Measurements from ENCODE around the gene KXD1.
A peak's percentile ranks its signal among the peaks of the same experiment; 100 is the strongest.
"Not testable (repeated sequence)": the region's sequence is repeated elsewhere in the genome, so short reads cannot be mapped to it uniquely, and the experiment has no call there.

KXD1 gene

DNA sequence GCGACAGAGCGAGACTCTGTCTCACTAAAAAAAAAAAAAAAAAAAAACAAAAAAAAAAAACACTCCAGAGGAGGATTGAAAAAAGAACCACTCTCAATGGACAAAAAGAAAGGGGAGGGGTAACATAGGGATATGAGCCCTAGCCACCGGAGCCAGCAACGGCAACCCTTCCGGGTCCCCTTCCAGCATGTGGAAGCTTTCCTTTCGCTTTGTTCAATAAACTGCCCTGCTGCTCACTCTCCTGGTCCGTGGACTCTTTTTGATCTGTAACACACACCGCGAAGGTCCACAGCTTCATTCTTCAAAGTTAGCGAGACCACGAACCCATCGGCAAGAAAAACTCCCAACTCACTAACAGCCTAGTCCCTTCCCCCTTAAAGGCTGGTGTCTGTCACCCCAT is 29.9 kb downstream of the KXD1 start:
- no peak for DNase-seq

DNA sequence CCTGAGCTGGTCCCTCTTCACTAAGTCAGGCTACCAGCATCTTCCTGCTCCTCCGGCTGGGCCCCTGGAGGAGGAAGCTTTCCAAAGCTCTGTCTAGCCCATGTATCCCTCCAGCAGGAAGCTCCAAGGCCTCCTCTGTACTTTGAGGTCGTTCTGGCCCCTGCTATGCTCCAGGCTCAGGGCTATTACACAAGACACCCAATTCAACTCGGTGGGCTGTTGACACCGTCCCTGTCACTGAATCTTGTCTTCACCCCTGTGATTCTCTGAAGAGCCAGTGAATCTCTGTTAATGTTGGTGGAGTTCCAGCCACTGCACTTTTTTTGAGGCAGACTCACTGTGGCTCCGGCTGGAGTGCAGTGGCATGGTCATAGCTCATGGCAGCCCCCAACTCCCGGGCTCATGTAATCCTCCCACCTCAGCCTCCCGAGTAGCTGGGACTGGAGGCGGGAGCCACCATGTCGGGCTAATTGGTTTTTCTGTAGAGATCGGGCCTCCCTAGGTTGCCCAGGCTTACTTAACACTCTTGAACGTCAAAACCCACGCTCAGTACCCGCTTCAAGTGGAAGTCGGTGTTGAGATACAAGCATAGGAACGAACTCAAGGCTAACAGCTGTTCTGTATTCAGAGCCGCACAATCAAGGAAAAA is 30.4 kb downstream of the KXD1 start:
- no peak for DNase-seq

DNA sequence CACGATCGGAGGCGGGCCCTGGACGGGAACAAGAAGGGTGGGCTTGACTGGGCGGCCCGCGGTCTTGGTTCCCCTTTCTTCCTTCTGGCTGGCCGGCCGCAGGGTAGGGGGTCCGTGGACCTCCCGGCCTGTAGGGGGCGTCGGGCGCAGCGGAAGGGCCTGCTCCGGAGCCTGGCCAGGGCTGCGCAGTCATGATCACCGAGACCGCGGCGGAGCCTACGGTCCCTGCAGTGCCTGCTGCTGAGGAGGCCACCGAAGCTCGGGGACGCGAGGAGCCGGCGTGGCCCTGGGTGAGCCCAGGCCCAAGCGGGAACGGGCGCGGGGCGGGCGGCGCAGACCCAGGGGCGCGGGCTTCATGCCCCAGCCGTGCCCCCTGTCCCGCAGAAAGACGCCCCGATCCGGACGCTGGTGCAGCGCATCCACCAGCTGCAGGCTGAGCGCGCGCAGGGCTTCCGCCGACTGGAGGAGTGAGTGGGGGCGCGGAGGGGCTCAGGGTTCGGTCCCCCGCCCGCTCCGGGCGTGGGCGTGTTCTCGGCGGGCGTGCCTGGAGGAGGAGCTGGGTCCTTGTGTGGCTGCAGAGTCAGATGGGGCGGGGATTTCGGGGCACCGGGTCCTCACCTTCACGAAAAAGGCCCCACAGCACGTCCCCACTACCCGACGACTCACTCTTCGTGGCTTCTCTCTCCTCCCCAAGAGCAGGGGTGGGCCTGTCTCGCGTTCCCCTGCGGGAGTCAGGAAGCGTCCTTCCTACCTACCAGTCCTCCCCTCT is 31.1 kb downstream of the KXD1 start, which contains the start of gene REX1BD:
REX1BD (plus strand) TSS at position 188 of the 769 bp plus-strand sequence; CDS start at position 192, 4 bp downstream.
- peak; percentile 65 to 86 for DNase-seq

DNA sequence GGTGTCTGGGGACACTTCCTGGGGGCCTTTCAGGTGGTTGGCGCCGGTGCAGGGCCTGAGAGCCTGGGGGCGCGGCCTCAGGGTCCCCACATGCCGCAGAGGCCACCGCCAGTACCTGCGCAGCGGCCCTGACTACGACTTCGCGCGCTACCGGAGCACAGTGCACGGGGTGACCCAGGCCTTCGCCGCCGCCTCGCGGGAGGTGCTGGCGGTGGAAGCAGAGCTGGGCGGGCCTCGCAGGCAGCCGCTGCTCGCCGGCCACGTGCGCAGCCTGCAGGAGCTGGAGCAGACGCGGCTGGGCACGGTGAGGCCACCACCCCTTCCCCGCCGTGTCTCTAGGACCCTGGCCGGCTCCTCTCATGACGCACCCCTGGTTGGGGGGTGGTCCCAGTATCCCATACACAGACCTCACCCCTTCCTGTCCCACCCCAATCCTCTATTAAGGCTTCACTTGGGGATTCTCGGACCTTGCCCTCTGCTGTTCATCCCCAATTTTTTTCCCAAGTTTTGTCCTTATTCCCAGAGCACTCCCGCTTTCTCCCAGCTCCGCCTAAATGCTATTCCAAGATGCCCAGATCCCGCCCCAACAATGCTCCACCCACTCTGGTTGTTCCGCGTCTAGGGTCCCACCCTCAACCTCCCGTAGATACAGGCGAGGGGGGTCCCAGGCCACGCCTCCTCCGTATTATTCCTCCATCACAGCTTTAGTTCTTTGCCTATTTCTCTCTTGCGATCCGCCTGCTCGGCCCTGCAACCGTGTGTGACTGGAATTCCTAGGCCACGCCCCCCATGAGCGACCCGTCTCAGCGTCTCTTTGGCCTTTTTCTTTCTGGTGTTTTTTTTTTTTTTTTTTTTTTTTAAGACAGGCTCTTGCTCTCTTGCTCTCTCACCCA is 32.0 kb downstream of the KXD1 start:
- DNase-seq, result peak; percentile 70 to 87

DNA sequence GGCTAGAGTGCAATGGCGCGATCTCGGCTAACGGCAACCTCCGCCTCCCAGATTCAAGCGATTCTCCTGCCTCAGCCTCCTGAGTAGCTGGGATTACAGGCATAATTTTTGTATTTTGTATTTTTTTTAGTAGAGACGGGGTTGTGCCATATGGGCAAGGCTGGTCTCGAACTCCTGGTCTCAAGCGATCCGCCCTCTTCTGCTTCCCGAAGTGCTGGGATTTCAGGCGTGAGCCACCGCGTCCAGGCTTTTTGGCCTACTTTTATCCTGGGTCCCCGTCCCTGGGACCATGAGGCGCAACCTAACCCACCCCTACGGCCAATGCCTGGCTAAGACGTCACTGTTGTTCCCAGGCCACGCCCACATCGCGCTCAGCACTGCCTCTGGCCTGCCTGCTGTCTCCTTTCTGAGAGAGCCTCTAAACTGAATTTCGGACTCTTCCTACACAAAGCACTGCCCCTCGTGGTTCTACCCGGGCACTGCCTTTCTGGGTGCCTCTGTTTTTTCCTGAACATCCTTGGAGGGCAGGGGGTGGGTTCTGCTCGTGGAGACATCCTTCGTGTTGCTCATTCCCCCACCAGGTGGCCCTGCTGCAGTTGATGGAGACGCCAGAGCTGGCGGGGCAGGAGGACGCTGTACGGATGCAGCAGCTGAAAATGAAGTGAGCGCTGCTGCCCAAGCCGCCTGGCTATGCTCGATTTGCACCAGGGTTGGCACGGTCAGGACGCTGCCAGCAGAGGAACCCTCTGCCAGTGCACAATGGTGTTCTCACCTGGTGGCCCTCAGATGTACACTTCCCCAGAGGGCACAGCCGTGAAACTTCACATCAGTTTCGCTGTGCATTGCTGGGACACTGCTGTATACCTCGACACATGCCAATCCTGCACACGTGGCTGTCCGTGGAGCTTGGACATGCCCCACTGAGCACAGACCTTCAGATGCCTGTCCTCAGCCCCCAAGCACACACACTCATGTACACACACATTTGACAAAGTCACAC is 32.9 kb downstream of the KXD1 start:
- peak; percentile 33 to 75 for DNase-seq

DNA sequence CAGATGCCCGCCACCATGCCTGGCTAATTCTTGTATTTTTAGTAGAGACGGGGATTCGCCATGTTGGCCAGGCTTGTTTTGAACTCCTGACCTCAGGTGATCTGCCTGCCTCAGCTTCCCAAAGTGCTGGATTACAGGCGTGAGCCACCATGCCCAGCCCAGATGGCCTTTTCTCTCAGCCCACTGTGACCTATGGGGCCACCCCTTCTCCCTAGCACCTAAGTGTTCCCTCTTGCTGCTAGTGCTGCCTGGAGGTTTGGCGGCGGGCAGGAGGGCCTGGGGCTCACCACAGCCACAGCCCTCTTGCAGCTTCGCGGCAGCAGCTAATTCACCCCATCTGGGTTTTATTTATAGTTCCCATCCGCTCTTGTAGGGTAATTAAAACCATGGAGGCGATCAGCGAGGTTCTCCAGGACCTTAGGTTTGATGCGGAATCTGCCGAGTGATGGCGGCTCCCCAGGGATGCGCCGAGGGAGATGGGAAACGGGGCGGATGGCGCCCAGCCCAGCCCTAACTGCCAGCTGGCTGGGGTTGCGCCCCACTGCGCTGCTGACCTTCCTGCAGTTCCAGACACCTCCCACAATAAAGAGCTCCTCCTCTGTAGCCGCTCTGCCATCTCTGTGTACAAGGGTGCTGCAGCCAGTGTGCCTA is 34.2 kb downstream of the KXD1 start:
- no peak for DNase-seq

DNA sequence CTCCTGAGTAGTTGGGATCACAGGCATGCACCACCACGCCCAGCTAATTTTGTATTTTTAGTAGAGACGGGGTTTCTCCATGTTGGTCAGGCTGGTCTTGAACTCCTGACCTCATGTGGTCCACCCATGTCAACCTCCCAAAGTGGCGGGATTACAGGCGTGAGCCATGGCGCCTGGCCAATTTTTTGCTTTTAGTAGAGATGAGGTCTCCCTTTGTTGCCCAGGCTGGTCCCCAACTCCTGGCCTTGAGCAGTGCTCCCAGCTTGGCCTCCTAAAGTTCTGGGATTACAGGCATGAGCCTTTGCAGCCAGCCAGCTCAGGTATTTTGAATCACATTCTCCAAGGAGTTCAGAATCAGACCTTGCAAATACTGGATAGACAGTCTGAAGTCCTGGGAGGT is 35.1 kb downstream of the KXD1 start:
- not testable (repeated sequence) for DNase-seq

DNA sequence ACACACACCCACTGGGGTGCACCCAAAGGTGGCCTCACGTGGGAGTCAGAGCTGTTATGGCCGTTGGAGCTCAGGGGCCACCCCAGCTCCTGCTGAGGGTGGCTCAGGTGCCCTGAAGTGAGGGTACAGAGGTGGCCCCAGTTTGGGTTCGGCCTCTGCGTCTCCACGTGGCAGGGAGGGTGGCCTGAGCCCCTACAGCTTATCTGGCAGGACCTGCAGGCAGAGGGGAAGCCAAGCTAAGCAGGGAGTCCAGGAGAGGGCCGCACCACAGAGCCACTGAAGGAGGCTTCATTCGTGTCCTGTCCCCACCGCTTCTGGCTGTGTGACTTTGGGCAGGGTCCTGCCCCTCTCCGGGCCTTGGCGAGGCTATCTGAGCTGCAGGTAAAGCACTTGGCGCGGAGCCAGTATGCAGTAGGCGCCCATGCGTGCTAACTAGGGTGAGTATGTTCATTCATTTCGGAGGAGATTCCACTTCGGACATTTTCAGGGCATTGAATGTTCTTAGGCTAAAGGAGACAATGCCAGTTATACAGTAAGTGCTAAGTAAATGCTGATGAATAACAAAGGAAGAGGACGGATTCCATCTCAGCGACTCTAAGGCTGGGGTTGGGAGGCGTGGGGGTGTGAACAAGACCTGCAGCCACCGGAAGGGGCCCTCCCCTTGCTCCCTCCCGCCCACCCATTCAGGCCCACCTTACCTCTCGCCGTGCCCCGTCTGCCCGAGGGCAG is 35.9 kb downstream of the KXD1 start:
- DNase-seq, result peak in 1 of 2 experiments; percentile 24

DNA sequence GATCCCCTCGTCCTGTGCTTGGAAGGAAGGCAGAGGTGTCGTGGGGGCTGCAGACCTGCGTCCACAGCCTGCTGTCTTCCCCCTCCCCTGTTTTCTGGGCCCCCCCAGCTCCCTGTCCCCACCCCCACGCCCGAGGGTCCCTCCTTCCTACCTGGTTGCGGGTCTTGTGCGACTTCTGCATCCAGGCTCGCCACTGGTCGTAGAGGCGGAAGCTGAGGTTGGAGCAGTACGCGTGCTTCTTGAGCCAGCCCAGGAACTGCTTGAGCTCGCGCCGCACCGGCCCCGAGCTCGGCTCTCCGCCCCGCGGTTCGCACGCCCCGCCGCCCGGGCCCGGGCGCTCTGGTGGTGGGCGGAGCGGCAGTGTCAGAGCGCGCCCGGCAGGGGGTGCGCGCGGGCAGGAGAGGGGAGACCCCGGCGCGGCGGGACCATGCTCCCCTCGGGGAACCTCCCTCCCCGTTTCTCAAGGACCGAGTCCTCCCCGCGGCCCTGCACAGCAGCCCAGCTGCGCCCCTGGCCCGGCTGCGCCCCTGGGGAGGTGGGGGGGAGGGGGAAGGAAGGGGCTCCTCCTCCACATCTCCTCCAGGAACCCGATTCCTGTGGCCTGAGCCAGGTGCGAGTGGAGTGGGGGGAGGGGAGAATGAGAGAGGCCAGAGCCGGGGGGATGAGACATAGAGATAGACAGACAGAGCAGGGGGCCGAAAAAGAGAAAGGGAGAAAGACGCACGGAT is 36.6 kb downstream of the KXD1 start:
- peak in 1 of 2 experiments; percentile 28 for DNase-seq

DNA sequence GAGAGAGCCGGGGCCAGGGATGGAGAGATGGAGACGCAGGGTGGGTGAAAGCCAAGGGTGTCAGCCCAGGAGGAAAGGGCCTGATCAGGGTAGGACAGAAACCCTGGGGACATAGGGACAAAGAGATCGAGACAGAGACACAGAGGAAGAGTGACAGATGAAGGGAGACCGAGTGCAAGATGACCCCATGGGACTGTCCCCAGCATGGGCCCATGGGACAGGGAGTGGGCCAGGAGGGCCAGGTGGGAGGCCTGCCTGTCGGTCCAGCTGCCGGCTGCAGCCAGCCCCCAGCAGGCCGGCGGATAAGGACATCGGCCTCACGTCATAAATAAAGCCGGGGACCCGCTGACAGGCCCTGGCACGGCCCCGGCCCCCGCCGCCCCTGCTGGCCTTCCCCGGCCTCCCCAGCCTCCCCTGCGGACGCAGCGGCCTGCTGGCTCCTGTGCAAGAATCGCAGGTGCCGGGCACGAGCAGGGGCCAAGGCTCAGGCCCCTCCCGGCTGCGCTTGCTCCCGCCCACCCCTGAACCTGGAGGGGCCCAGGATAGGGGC is 37.2 kb downstream of the KXD1 start:
- DNase-seq, result no peak

DNA sequence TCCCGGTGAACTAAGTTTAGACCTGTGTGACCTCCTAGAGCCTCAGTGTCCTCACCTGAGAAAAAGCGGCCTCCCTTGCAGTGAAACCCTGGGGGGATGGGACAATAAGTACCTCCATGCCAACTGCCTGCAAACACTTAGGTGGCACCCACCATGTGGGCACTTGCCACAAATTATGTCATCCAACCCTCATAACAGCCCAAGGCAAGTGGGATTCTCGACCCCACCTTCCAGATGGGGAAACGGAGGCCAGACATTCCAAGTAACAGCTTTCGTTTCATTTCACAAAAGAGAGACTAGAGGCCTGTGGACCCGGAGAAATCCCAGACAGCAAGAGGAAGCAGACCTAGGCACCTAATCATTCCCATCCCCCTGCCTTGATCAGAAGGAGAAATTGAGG is 37.8 kb downstream of the KXD1 start:
- no peak for DNase-seq

DNA sequence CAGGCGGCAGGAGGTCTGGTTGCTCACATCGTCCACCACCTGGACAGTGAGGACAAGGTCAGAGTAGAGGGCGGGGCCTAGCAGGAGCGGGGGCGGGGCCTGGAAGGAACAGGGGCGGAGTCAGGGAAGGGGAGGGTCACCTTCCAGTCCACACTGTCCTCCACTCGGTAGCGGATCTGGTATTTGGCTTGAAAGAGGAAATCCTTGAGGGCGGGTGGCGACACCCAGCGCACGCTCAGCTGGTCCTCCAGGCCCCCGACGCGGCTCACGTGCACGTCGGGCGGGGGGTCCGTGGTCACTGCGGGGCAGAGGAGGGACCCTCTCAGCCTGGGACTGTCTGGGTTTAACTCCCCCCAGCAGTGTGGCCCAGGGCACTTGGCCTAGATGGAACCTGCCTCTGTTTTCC is 39.1 kb downstream of the KXD1 start:
- DNase-seq, result no peak

DNA sequence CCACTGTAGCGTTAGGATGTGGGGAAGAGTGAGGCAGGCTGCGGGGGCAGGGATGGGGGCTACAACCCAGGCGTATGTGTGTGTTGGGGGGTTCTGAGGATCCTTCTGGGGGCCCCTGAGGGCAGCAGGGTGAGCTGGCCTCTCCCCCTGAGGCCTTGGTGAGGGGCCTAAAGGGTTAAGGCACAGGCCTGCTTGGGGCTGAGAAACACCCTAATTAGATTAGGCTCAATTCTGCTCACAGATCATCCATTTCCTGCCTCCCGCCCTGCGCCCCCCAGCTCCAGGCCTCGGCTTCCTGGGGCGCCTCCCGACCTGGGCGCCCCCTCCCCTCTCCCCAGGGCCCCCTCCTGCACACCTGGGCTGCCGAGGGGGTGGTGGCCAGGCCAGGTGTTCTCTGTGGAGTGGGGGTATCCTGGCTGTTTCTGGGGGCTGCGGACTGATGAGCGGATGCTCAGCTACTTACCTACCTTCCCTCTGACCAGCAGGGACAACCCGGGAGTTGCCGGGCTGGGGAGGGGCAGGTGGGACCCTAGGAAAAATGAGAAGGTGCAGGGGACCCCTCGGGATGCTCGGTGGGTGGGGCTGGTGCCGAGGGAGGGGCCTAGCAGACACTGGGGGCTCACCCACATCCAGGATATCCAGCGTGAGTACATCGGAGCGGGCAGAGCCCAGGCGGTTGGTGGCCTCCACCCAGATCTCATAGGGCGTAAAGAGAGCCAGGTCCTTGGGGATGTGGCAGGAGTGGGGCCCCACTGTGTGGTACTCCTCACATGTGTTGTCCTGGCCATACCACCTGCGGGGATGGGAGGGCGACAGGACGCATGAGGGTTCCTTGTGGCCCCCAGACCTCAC is 40.4 kb downstream of the KXD1 start:
- no peak for DNase-seq

DNA sequence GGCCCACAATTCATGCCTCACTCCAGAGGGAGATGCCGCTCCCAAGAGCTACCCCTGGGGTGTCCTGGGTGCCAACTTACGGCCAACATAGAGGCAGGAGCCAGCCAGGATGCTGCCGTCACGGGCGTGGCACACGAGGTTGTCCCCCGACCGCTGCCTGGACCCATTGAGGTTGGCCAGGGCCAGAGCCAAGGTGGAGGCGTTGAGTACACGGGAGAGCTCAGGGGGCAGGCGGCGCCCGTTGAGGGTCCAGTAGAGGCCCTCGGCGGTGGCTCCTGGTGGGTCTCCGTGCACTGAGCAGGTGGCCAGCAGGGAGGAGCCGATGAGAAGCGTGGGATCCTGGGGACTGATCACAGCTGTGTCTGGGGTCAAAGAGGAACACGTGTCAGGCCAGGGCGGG is 41.8 kb downstream of the KXD1 start:
- DNase-seq, result no peak

DNA sequence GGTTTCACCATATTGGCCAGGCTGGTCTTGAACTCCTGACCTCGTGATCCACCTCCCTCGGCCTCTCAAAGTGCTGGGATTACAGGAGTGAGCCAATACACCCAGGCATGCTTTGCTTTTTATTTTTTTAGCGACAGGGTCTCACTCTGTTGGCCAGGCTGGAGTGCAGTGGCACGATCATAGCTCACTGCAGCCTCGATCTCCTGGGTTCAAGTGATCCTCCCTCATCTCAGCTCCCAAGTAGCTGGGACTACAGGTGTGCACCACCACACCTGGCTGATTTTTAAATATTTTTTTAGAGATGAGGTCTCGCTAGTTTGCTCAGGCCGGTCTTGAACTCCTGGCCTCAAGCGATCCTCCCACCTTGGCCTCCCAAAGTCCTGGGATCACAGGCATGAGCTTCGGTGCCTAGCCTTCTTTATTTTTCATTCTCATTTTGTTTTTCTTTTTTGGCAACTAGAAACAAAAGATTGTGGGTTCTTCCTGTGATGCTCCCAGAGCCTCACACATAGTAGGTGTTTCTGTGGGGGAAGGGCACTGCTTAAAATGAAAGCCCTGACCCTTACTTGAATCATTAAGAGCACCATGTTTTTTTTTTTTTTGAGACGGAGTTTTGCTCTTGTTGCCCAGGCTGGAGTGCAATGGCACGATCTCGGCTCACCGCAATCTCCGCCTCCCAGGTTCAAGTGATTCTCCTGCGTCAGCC is 43.2 kb downstream of the KXD1 start:
- DNase-seq, result not testable (repeated sequence)

DNA sequence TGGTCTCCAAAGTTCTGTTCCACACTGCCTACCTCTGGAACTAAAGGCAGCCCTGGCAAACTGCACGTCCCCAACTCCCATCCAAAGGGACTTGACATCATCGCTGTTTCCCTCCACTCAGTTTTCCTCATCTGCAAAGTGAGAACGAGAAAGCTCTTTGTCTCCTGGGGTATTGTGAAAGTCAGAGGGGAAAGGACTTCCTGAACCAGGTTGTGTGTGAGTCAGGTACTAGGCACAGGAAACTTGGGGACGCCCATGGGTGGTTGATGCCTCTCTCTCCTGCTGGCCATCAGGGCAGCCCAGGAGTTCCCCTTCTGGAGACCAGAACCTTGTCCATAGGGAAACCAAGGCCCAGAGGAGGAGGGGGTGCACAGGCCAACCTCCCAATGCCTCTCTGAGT is 44.2 kb downstream of the KXD1 start:
- no peak for DNase-seq

DNA sequence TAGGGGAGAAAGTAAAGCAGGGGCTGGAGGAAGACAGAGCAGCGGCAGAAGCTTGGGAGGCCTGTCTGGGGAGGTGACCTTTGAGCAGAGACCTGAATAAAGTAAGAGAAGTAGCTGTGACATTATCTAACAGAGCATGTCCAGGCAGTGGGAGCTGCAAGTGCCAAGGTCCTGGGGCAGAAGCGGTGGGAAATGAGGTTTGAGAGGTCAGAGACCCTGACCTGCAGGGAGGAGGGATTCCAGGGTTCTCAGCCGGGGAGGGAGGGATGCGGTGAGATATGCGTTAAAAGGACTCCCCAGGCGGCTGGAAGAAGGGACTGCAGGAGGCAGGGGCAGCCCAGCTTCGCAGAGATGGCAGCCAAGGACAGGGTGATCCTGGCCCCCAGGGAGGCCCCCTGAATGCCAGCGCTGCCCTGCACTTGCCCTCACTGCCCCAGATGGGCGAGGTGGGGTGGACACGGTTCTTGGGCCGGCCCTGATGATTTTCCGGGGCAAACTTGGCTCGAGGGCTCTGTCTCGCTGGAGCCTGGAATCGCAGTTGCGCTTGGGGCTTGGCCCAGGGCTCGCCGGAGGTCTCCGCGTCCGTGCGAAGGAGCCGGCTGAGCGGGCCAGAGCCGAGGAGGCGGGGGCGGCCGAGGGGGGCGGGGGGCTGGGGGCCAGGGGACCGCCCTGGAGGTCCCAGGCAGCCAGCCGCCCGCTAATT is 45.7 kb downstream of the KXD1 start:
- DNase-seq, result no peak

Data from NCI-H446 (cell line).